ENCODE measurements around the gene OXCT1. TPM values are rescaled to one million over a fixed set of nuclear protein-coding genes. Genes with fewer than 3 reads are reported as not detected.

OXCT1 gene
- total and polyA plus RNA-seq, 2 of the 13 experiments (the other 11 are each of a cell fraction or from before 2014, with no cell fraction given), result 0.92 to 4.7 TPM

- H3K79me2 ChIP-seq (ENCODE audit: insufficient read depth, low read length), result no peaks in the 10 kb centered on the region
- in situ Hi-C loops (cut with HindIII; ENCODE audit: extremely low pct_ligation_motif_present, low pct_unique_long_range_greater_than_20kb) (loop anchor here (25.0 kb wide), 2 partner anchors 131 to 581 kb away; no protein-coding TSS in a partner anchor), intact Hi-C loops (cut with micrococcal nuclease; ENCODE audit: unreplicated experiment) (loop anchor here (1.0 to 2.0 kb wide), 4 partner anchors 88 to 939 kb away; no protein-coding TSS in a partner anchor)
- H3K27me3 ChIP-seq (ENCODE audit: control insufficient read depth in 1 of 2, insufficient read depth in 2 of 2, low read length in 2 of 2), result no peaks in the 10 kb centered on the region
- peak; percentile 58 for ATAC-seq
- H3K4me1 ChIP-seq (ENCODE audit: insufficient read depth, low read length), result no peaks in the 10 kb centered on the region
- peak; percentile 36 for DNase-seq (ENCODE audit: low spot score)
- no peak overlapping the region for H2AFZ ChIP-seq (ENCODE audit: low read length)
- H3K36me3 ChIP-seq (replicated peaks in 1 of 2; ENCODE audit: control insufficient read depth in 1 of 2, insufficient read depth in 2 of 2, low read length in 2 of 2), result no peaks in the 10 kb centered on the region
- no peak overlapping the region for H3K4me3 ChIP-seq (replicated peaks in 1 of 3; ENCODE audit: insufficient read depth in 1 of 3, low read depth in 2 of 3, low read length in 3 of 3)
- no peaks in the 10 kb centered on the region for H3K9me3 ChIP-seq (ENCODE audit: low read length)
- no peak overlapping the region for H3K4me2 ChIP-seq (ENCODE audit: low read depth, low read length)
- POLR2A ChIA-PET, result no interaction called here
- CTCF ChIA-PET (ENCODE audit: low intra/inter-chr PET ratio, low total read pairs), result interaction anchor here (0.8 to 2.6 kb wide), 4 partner anchors 136 to 939 kb away, joined by 3 to 14 read pairs (median 8); no protein-coding TSS in a partner anchor
- H3K27ac ChIP-seq (ENCODE audit: extremely low read length, insufficient read depth, low read length), result no peak overlapping the region
- no peaks in the 10 kb centered on the region for H4K20me1 ChIP-seq (ENCODE audit: insufficient read depth, low read length)
- WGBS (ENCODE audit: low lambda C conversion rate), result 10% methylated on average over 6 of the region's 6 CpGs
- peak; percentile 37 for FAIRE-seq
- H3K9ac ChIP-seq (ENCODE audit: insufficient read depth, low read depth, low read length), result no peak overlapping the region
- no TSS peak for BruUV-seq (replicated peaks)
- TF ChIP-seq AGO2 (optimal IDR thresholded peaks at IDR 0.05; ENCODE audit: low read depth, low read length) (no peak), KDM5A (IDR thresholded peaks at IDR 0.05; ENCODE audit: borderline replicate concordance, low read length) (no peak), STAG1 (CRISPR knock-in tag; IDR thresholded peaks at IDR 0.05) (peak; percentile 81), ZNF557 (CRISPR knock-in tag; IDR thresholded peaks at IDR 0.05) (no peak), ATF6 (CRISPR knock-in tag; conservative IDR thresholded peaks at IDR 0.05) (no peak), NR0B2 (CRISPR knock-in tag; IDR thresholded peaks at IDR 0.05) (no peak), ZNF644 (CRISPR knock-in tag; IDR thresholded peaks at IDR 0.05; ENCODE audit: low read depth) (0 out of 2 replicates have a peak, but pooled peaks have one; percentile 32), HMGXB4 (CRISPR knock-in tag; IDR thresholded peaks at IDR 0.05; ENCODE audit: borderline replicate concordance in 1 of 2, low read depth in 1 of 2) (no peak), SMC3 (IDR thresholded peaks at IDR 0.05; ENCODE audit: low read length) (peak; percentile 72), HCFC1 (IDR thresholded peaks at IDR 0.05; ENCODE audit: low read depth, low read length) (no peak), KLF12 (CRISPR knock-in tag; IDR thresholded peaks at IDR 0.05; ENCODE audit: borderline replicate concordance) (no peak), ZFAT (CRISPR knock-in tag; conservative IDR thresholded peaks at IDR 0.05) (no peak), ZBTB10 (CRISPR knock-in tag; IDR thresholded peaks at IDR 0.05; ENCODE audit: borderline replicate concordance) (no peak)
These were observed 26.5 kb downstream of the OXCT1 start for GRCh38 chr5:41843456-41844370.
